ENCODE measurements around the gene EPOP. TPM values are rescaled to one million over a fixed set of nuclear protein-coding genes. Genes with fewer than 3 reads are reported as not detected.

Gene EPOP
- total RNA-seq (2.6 and 2.9 TPM in 2 replicates), polyA plus RNA-seq (0.43 and 0.54 TPM in 2 replicates), polyA minus RNA-seq (0.44 and 0.68 TPM in 2 replicates), Bru-seq, nascent RNA (percentile 29 among the genes with signal in this experiment), BruChase-seq, experiment 1, labeled RNA remaining after a 6-hour chase (percentile 57 among the genes with signal in this experiment), BruChase-seq, experiment 2, labeled RNA remaining after a 2-hour chase (percentile 52 among the genes with signal in this experiment)
- polyA plus RNA-seq (2011; cell fraction: cytosol; rRNA removed): 0.67 and 0.82 TPM in 2 replicates
- polyA plus RNA-seq (2011; cell fraction: nucleus; rRNA removed): 0.36 and 0.38 TPM in 2 replicates
- polyA plus RNA-seq (2012): 4.5 and 5.2 TPM in 2 replicates
- 5.8 TPM for polyA minus RNA-seq (2011; cell fraction: cytosol; rRNA and poly(A)+ RNA removed)
- 0.10 and 0.34 TPM in 2 replicates for polyA minus RNA-seq (2011; cell fraction: nucleus; rRNA and poly(A)+ RNA removed)
- long read RNA-seq, transcript EPOP-201 (1 exons, 3,719 nt): major isoform, 6 of 6 reads
- long read RNA-seq, partial matches to known transcripts: 0 of 6 reads
- long read RNA-seq, other reads (novel, unspliced or antisense): 0 of 6 reads

DNA sequence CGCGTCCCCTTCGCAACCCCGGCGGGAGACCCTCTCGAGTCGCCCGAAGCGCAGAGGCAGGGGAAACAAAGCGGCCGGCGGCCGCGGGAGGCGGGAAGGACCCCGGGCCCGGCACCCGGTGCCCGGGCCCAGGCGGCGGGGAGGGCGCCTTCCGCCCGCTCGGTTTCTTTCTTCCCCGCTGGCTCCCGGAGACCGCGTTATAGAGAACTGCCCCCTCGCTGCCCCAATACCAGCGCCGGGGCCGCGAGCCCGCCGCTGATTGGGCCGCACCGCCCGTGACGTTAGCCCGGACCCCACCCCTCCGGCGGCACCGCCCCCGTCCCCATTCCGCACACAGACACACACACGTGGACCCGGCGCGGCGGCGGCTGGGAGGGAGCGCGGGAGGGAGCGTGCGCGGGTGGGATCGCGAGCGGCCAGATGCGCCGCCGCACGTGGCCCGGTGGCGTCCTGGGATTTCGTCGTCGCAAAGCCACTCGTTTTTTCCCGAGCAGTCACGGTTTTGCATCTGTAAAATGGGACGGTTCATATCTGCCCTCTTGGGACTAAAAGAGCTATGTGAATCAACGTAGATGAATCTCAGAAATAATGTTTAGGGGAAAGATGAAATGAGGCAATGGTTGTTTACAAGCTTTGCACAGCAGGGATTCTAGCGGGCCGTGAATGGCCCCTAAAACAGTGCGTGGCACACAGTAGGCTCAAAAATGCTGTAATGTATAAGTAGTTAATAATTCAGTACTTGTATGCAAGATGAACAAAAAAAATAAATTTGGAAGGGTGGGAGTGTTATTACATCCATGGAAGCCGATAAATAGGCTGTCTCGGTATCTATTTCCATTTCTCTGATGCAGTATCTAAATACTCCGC lies at the start of gene EPOP:
Gene EPOP, minus strand, starts transcription at position 209 of the 867 bp plus-strand sequence. CDS start 462 bp downstream, outside the sequence.
- CTCF ChIA-PET: interaction anchor here (0.6 to 7.9 kb wide), 6 partner anchors 12 to 99 kb away, joined by 3 to 138 read pairs (median 7); partner anchors contain the start of genes CISD3 and MLLT6
- no peaks in the 10 kb centered on the region for H3K36me3 ChIP-seq (ENCODE audit: control insufficient read depth in 2 of 2, extremely low read depth in 1 of 2, insufficient read depth in 2 of 2, low read length in 2 of 2)
- intact Hi-C loops (cut with micrococcal nuclease): no loop called here

DNA sequence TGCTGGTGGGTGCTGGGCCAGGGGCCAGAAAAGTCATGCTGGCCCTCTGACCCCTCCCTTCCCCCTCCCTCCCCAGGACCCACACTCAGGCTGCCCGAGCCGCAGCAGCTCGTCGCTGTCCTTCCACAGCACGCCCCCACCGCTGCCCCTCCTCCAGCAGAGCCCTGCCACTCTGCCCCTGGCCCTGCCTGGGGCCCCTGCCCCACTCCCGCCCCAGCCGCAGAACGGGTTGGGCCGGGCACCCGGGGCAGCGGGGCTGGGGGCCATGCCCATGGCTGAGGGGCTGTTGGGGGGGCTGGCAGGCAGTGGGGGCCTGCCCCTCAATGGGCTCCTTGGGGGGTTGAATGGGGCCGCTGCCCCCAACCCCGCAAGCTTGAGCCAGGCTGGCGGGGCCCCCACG lies 47.0 kb upstream of the EPOP start:
- Histone ChIP-seq H3K4me2 (ENCODE audit: insufficient read depth, low read length) (no peak overlapping the region), H3K27me3 (ENCODE audit: control insufficient read depth in 2 of 2, insufficient read depth in 2 of 2, low read length in 2 of 2) (no peaks in the 10 kb centered on the region), H4K20me1 (replicated peaks; ENCODE audit: control insufficient read depth, extremely low read depth, insufficient read depth, low read length) (no peaks in the 10 kb centered on the region), H3K4me3 (replicated peaks in 1 of 3; ENCODE audit: insufficient read depth in 1 of 3, low read depth in 1 of 3, low read length in 3 of 3) (no peak overlapping the region), H3K27ac (ENCODE audit: insufficient read depth, low read depth, low read length) (no peak overlapping the region), H3K9me3 (replicated peaks; ENCODE audit: control insufficient read depth, insufficient read depth, low read length) (no peaks in the 10 kb centered on the region), H3K36me3 (ENCODE audit: control insufficient read depth in 2 of 2, extremely low read depth in 1 of 2, insufficient read depth in 2 of 2, low read length in 2 of 2) (peaks cover 5 to 30% of the 10 kb centered on the region in 2 experiments), H3K4me1 (ENCODE audit: control insufficient read depth, extremely low read depth, insufficient read depth, low read length) (peaks cover 3% of the 10 kb centered on the region), H2AFZ (ENCODE audit: low read depth, low read length) (no peak overlapping the region), H3K9me1 (replicated peaks; ENCODE audit: control insufficient read depth, extremely low read depth, insufficient read depth, low read length) (no peaks in the 10 kb centered on the region), H3K9ac (replicated peaks; ENCODE audit: extremely low read depth, insufficient read depth, low read length) (no peak overlapping the region), H3K79me2 (ENCODE audit: control insufficient read depth, insufficient read depth, low read length) (no peaks in the 10 kb centered on the region)
- CTCF ChIA-PET: interaction anchor here (1.4 kb wide), 1 partner anchor 11 kb away, joined by 3 read pairs; no protein-coding TSS in a partner anchor
- FAIRE-seq: no peak
- TF ChIP-seq FOS (IDR thresholded peaks at IDR 0.05; ENCODE audit: borderline replicate concordance, insufficient read depth, low read length) (no peak), JUN (IDR thresholded peaks at IDR 0.05; ENCODE audit: borderline replicate concordance, insufficient read depth, insufficient read length, low read depth) (no peak), POLR2AphosphoS5 (IDR thresholded peaks at IDR 0.05; ENCODE audit: insufficient read depth, low read depth, low read length) (no peak), CTCF (IDR thresholded peaks at IDR 0.05; ENCODE audit: extremely low read depth in 1 of 2, insufficient read depth in 1 of 2, low read depth in 1 of 2, low read length in 2 of 2) (no peak), MYC (IDR thresholded peaks at IDR 0.05; ENCODE audit: low read depth, low read length) (no peak), GATA2 (IDR thresholded peaks at IDR 0.05; ENCODE audit: insufficient read depth, insufficient read length, low read depth, low read length) (no peak), EZH2 (IDR thresholded peaks at IDR 0.05; ENCODE audit: borderline replicate concordance, low read depth, low read length, severe bottlenecking) (no peak), POLR2A (IDR thresholded peaks at IDR 0.05; ENCODE audit: low read depth, low read length) (no peak)
- TF ChIP-seq, protein P1, sequence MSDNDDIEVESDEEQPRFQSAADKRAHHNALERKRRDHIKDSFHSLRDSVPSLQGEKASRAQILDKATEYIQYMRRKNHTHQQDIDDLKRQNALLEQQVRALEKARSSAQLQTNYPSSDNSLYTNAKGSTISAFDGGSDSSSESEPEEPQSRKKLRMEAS (IDR thresholded peaks at IDR 0.05; ENCODE audit: insufficient read depth, insufficient read length): no peak
- no peak for DNase-seq (ENCODE audit: low read depth, low spot score)
- POLR2A ChIA-PET: no interaction called here
- intact Hi-C loops (cut with micrococcal nuclease): no loop called here
- dilution Hi-C loops (cut with MboI; ENCODE audit: extremely low pct_ligation_motif_present, low sequenced_read_pairs): no loop called here
- BruUV-seq (replicated peaks): no TSS peak

More for the DNA sequence above, at the start of gene EPOP:
- no peaks in the 10 kb centered on the region for H3K9me1 ChIP-seq (replicated peaks; ENCODE audit: control insufficient read depth, extremely low read depth, insufficient read depth, low read length)
- H3K27me3 ChIP-seq (ENCODE audit: control insufficient read depth in 2 of 2, insufficient read depth in 2 of 2, low read length in 2 of 2): peaks cover 28 to 39% of the 10 kb centered on the region in 2 experiments
- BruUV-seq (replicated peaks): no TSS peak
- TF ChIP-seq POLR2AphosphoS5 (IDR thresholded peaks at IDR 0.05; ENCODE audit: insufficient read depth, low read depth, low read length): no peak
- TF ChIP-seq, protein P1 (IDR thresholded peaks at IDR 0.05; ENCODE audit: insufficient read depth, insufficient read length): peak; percentile 69
- FAIRE-seq: no peak
- peaks cover 14% of the 10 kb centered on the region for H3K4me1 ChIP-seq (ENCODE audit: control insufficient read depth, extremely low read depth, insufficient read depth, low read length)
- dilution Hi-C loops (cut with MboI; ENCODE audit: extremely low pct_ligation_motif_present, low sequenced_read_pairs): no loop called here
- peak within 1 kb of the TSS; percentile 30 for H3K9ac ChIP-seq (replicated peaks; ENCODE audit: extremely low read depth, insufficient read depth, low read length)
- H3K79me2 ChIP-seq (ENCODE audit: control insufficient read depth, insufficient read depth, low read length): no peaks in the 10 kb centered on the region
- H2AFZ ChIP-seq (ENCODE audit: low read depth, low read length): peak within 1 kb of the TSS; percentile 82
- peak within 1 kb of the TSS; percentile 67 for H3K4me2 ChIP-seq (ENCODE audit: insufficient read depth, low read length)
- DNase-seq (ENCODE audit: low read depth, low spot score): peak; percentile 85
- H4K20me1 ChIP-seq (replicated peaks; ENCODE audit: control insufficient read depth, extremely low read depth, insufficient read depth, low read length): no peaks in the 10 kb centered on the region
- POLR2A ChIA-PET: no interaction called here
- no peaks in the 10 kb centered on the region for H3K9me3 ChIP-seq (replicated peaks; ENCODE audit: control insufficient read depth, insufficient read depth, low read length)
- H3K27ac ChIP-seq (ENCODE audit: insufficient read depth, low read depth, low read length): no peak within 1 kb of the TSS
- H3K4me3 ChIP-seq (replicated peaks in 1 of 3; ENCODE audit: insufficient read depth in 1 of 3, low read depth in 1 of 3, low read length in 3 of 3): peak within 1 kb of the TSS; percentile 32 to 63 (median 41)

Data from endothelial cell of umbilical vein (primary cell).